ENCODE measurements around the gene GPC5. TPM values are rescaled to one million over a fixed set of nuclear protein-coding genes. Genes with fewer than 3 reads are reported as not detected.

GPC5 gene
- total RNA-seq, 1 donor from 2014 or later: 0.07 TPM

GRCh38 chr13:91482427-91482826 lies 84.0 kb downstream of the GPC5 start:
- Mint-ChIP-seq H3K9me3 (no peaks in the 10 kb centered on the region), H3K4me3 (no peak overlapping the region), H3K36me3 (no peaks in the 10 kb centered on the region), H3K27me3 (ENCODE audit: insufficient read depth, low read depth) (peaks cover 2% of the 10 kb centered on the region), H3K27ac (no peak overlapping the region), H3K4me1 (peaks cover 30% of the 10 kb centered on the region)
- peak; percentile 78 for DNase-seq (ENCODE audit: low spot score)
- Histone ChIP-seq H2AFZ (replicated peaks) (no peak overlapping the region), H3K9me3 (ENCODE audit: low read depth) (no peaks in the 10 kb centered on the region), H3K4me1 (peaks cover 12% of the 10 kb centered on the region), H4K20me1 (ENCODE audit: low read depth) (no peaks in the 10 kb centered on the region), H3K9ac (no peak overlapping the region), H3K36me3 (no peaks in the 10 kb centered on the region), H3K27ac (no peak overlapping the region), H3K4me3 (no peak overlapping the region), H3K4me2 (peak overlapping the region; percentile 45), H3K79me2 (ENCODE audit: low read depth) (no peaks in the 10 kb centered on the region), H3K27me3 (no peaks in the 10 kb centered on the region), H3F3A (ENCODE audit: low read depth) (no peaks in the 10 kb centered on the region)
- TF ChIP-seq EZH2 (IDR thresholded peaks at IDR 0.05) (no peak), EZH2phosphoT487 (IDR thresholded peaks at IDR 0.05) (no peak), CTCF (IDR thresholded peaks at IDR 0.05) (no peak)

- H3K79me2 ChIP-seq (ENCODE audit: low read depth): no peaks in the 10 kb centered on the region
- Mint-ChIP-seq H3K4me3 (no peak overlapping the region), H3K27me3 (ENCODE audit: insufficient read depth, low read depth) (peaks cover 3% of the 10 kb centered on the region), H3K36me3 (no peaks in the 10 kb centered on the region), H3K4me1 (no peaks in the 10 kb centered on the region), H3K27ac (no peak overlapping the region), H3K9me3 (peaks cover 8% of the 10 kb centered on the region)
- H3K4me3 ChIP-seq: no peak overlapping the region
- no peaks in the 10 kb centered on the region for H3K27me3 ChIP-seq
- no peaks in the 10 kb centered on the region for H3K9me3 ChIP-seq (ENCODE audit: low read depth)
- H3K27ac ChIP-seq: no peak overlapping the region
- no peaks in the 10 kb centered on the region for H3K4me1 ChIP-seq
- no peak for DNase-seq (ENCODE audit: low spot score)
- no peak overlapping the region for H3K9ac ChIP-seq
- H3K4me2 ChIP-seq: no peak overlapping the region
- no peaks in the 10 kb centered on the region for H3K36me3 ChIP-seq
- TF ChIP-seq CTCF (IDR thresholded peaks at IDR 0.05) (no peak), EZH2 (IDR thresholded peaks at IDR 0.05) (no peak), EZH2phosphoT487 (IDR thresholded peaks at IDR 0.05) (no peak)
- no peak overlapping the region for H2AFZ ChIP-seq (replicated peaks)
- H4K20me1 ChIP-seq (ENCODE audit: low read depth): no peaks in the 10 kb centered on the region
- H3F3A ChIP-seq (ENCODE audit: low read depth): no peaks in the 10 kb centered on the region
Observed at GRCh38 chr13:91491980-91492379, 93.6 kb downstream of the GPC5 start.

DNA sequence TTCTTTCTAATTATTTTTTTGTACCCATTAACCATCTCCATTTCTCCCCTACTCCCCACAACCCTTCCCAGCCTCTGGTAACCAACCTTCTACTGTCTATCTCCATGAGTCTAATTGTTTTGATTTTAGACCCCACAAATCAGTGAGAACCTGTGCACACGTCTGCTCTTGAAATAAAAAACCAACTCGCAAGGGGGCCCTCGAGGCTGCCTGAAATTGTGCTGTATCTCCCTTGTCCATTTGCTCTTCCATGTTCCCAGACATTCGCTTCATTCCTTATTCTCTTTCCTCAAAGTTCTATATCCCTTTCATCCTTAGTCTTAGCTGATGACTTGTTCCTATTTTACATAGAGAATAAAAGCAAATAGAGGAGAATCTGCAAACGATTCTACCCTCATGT lies 95.0 kb downstream of the GPC5 start:
- Histone ChIP-seq H3F3A (ENCODE audit: low read depth) (no peaks in the 10 kb centered on the region), H3K27ac (no peak overlapping the region), H4K20me1 (ENCODE audit: low read depth) (no peaks in the 10 kb centered on the region), H3K4me3 (no peak overlapping the region), H3K36me3 (no peaks in the 10 kb centered on the region), H3K4me1 (no peaks in the 10 kb centered on the region), H3K27me3 (no peaks in the 10 kb centered on the region), H3K9me3 (ENCODE audit: low read depth) (no peaks in the 10 kb centered on the region), H3K4me2 (no peak overlapping the region), H2AFZ (replicated peaks) (no peak overlapping the region), H3K9ac (no peak overlapping the region), H3K79me2 (ENCODE audit: low read depth) (no peaks in the 10 kb centered on the region)
- Mint-ChIP-seq H3K36me3 (no peaks in the 10 kb centered on the region), H3K27ac (no peak overlapping the region), H3K4me3 (no peak overlapping the region), H3K27me3 (ENCODE audit: insufficient read depth, low read depth) (no peaks in the 10 kb centered on the region), H3K4me1 (no peaks in the 10 kb centered on the region), H3K9me3 (peaks cover 1% of the 10 kb centered on the region)
- TF ChIP-seq EZH2 (IDR thresholded peaks at IDR 0.05): no peak
- TF ChIP-seq CTCF (IDR thresholded peaks at IDR 0.05): no peak
- TF ChIP-seq EZH2phosphoT487 (IDR thresholded peaks at IDR 0.05): no peak
- DNase-seq (ENCODE audit: low spot score): no peak
